Activated CD4-positive, alpha-beta memory T cell treated with anti-CD3 and anti-CD28 coated beads for 36 hours (primary cell): ENCODE results near the gene METTL26. TPM values are rescaled to one million over a fixed set of nuclear protein-coding genes. Genes with fewer than 3 reads are reported as not detected.
A peak's percentile ranks its signal among the peaks of the same experiment; 100 is the strongest.

Source experiments
- CTCF ChIA-PET: fragments of 350-600 bp; sonication (Branson Sonifier 250); formaldehyde crosslinking; loops from one replicate; lab custom pipeline; 2021; ENCODE audit warnings: antibody characterized with exemption, inconsistent platforms; lab: Charles Lee
- POLR2A ChIA-PET: fragments of 350-600 bp; sonication (Branson Sonifier 250); formaldehyde crosslinking; loops from one replicate; lab custom pipeline; 2021; ENCODE audit warnings: antibody characterized with exemption; lab: Charles Lee
- DNase-seq: peaks from one replicate; pipeline ENCODE4 v3.0.0-alpha.2; 2020
- H3K27ac Mint-ChIP-seq: one replicate; pipeline ENCODE4 v1.8.0; 2021; ENCODE audit warnings: mixed read lengths
- H3K27me3 Mint-ChIP-seq: one replicate; pipeline ENCODE4 v1.8.0; 2021; ENCODE audit warnings: mixed read lengths
- H3K36me3 Mint-ChIP-seq: one replicate; pipeline ENCODE4 v1.8.0; 2021; ENCODE audit warnings: mixed read lengths
- H3K4me1 Mint-ChIP-seq: one replicate; pipeline ENCODE4 v1.8.0; 2021; ENCODE audit warnings: low read depth, mixed read lengths
- H3K4me3 Mint-ChIP-seq: one replicate; pipeline ENCODE4 v1.8.0; 2021; ENCODE audit warnings: mild to moderate bottlenecking, mixed read lengths
- H3K9me3 Mint-ChIP-seq: one replicate; pipeline ENCODE4 v1.8.0; 2021; ENCODE audit warnings: mixed read lengths
- intact Hi-C: fragments of 100-400 bp; cut with micrococcal nuclease; formaldehyde crosslinking; loops from one replicate; pipeline ENCODE4 v1.15.1; 2023
- total RNA-seq, 2 experiments: library from RNA; stranded (reverse); gene quantifications; one replicate each; pipeline ENCODE4 v1.2.3, GENCODE V29; 2021

The METTL26 gene
- total RNA-seq, 2 experiments from 2014 or later, result 113 to 117 TPM

GRCh38 chr16:662597-662996, 26.5 kb upstream of the METTL26 start:
- Mint-ChIP-seq H3K27ac (no peak overlapping the region), H3K4me3 (no peak overlapping the region), H3K27me3 (no peaks in the 10 kb centered on the region), H3K4me1 (peaks cover 6% of the 10 kb centered on the region), H3K36me3 (peaks cover 3% of the 10 kb centered on the region), H3K9me3 (no peaks in the 10 kb centered on the region)
- no peak for DNase-seq
- ChIA-PET CTCF (no interaction called here), POLR2A (no interaction called here)
- intact Hi-C loops, result no loop called here

GRCh38 chr16:662095-662494, 26.0 kb upstream of the METTL26 start:
- Mint-ChIP-seq H3K36me3 (peaks cover 3% of the 10 kb centered on the region), H3K4me3 (no peak overlapping the region), H3K9me3 (no peaks in the 10 kb centered on the region), H3K27me3 (no peaks in the 10 kb centered on the region), H3K4me1 (peaks cover 4% of the 10 kb centered on the region), H3K27ac (no peak overlapping the region)
- ChIA-PET POLR2A (no interaction called here), CTCF (no interaction called here)
- intact Hi-C loops, result no loop called here
- DNase-seq, result no peak

- Mint-ChIP-seq H3K36me3 (peaks cover 3% of the 10 kb centered on the region), H3K4me1 (peaks cover 4% of the 10 kb centered on the region), H3K27ac (no peak overlapping the region), H3K4me3 (no peak overlapping the region), H3K27me3 (no peaks in the 10 kb centered on the region), H3K9me3 (no peaks in the 10 kb centered on the region)
- ChIA-PET POLR2A (no interaction called here), CTCF (no interaction called here)
- DNase-seq, result no peak
- intact Hi-C loops, result no loop called here
These were observed 25.2 kb upstream of the METTL26 start for GRCh38 chr16:661184-661821.

- CTCF ChIA-PET, result interaction anchor here (0.7 to 1.0 kb wide), 2 partner anchors 13 to 81 kb away, joined by 3 read pairs; no protein-coding TSS in a partner anchor
- peak; percentile 72 for DNase-seq
- POLR2A ChIA-PET, result no interaction called here
- Mint-ChIP-seq H3K27me3 (no peaks in the 10 kb centered on the region), H3K27ac (no peak overlapping the region), H3K4me3 (no peak overlapping the region), H3K4me1 (peaks cover 4% of the 10 kb centered on the region), H3K36me3 (peaks cover 3% of the 10 kb centered on the region), H3K9me3 (no peaks in the 10 kb centered on the region)
- intact Hi-C loops, result no loop called here
These were observed 24.5 kb upstream of the METTL26 start for GRCh38 chr16:660459-661183.

GRCh38 chr16:660132-660458, 24.0 kb upstream of the METTL26 start:
- CTCF ChIA-PET, result interaction anchor here (0.6 to 1.0 kb wide), 3 partner anchors 9 to 81 kb away, joined by 3 read pairs; no protein-coding TSS in a partner anchor
- peaks cover 3% of the 10 kb centered on the region for H3K36me3 Mint-ChIP-seq
- no peaks in the 10 kb centered on the region for H3K9me3 Mint-ChIP-seq
- H3K4me3 Mint-ChIP-seq, result no peak overlapping the region
- POLR2A ChIA-PET, result interaction anchor here (1.3 kb wide), 1 partner anchor 23 kb away, joined by 3 read pairs; no protein-coding TSS in a partner anchor
- no peaks in the 10 kb centered on the region for H3K27me3 Mint-ChIP-seq
- H3K27ac Mint-ChIP-seq, result no peak overlapping the region
- intact Hi-C loops, result no loop called here
- DNase-seq, result no peak
- H3K4me1 Mint-ChIP-seq, result peaks cover 4% of the 10 kb centered on the region

- intact Hi-C loops, result no loop called here
- no peaks in the 10 kb centered on the region for H3K27me3 Mint-ChIP-seq
- H3K9me3 Mint-ChIP-seq, result no peaks in the 10 kb centered on the region
- CTCF ChIA-PET, result interaction anchor here (0.6 to 1.1 kb wide), 4 partner anchors 9 to 80 kb away, joined by 3 to 5 read pairs (median 3); no protein-coding TSS in a partner anchor
- no peak overlapping the region for H3K4me3 Mint-ChIP-seq
- H3K4me1 Mint-ChIP-seq, result peaks cover 4% of the 10 kb centered on the region
- DNase-seq, result no peak
- peaks cover 3% of the 10 kb centered on the region for H3K36me3 Mint-ChIP-seq
- H3K27ac Mint-ChIP-seq, result no peak overlapping the region
- POLR2A ChIA-PET, result interaction anchor here (1.3 kb wide), 1 partner anchor 22 kb away, joined by 3 read pairs; no protein-coding TSS in a partner anchor
These were observed 23.5 kb upstream of the METTL26 start for GRCh38 chr16:659618-660017.

- intact Hi-C loops, result no loop called here
- no peak overlapping the region for H3K27ac Mint-ChIP-seq
These were observed 22.8 kb upstream of the METTL26 start for GRCh38 chr16:658679-659571.

GRCh38 chr16:657487-657886, 21.4 kb upstream of the METTL26 start:
- POLR2A ChIA-PET, result no interaction called here
- Mint-ChIP-seq H3K27ac (no peak overlapping the region), H3K4me3 (no peak overlapping the region), H3K9me3 (no peaks in the 10 kb centered on the region), H3K36me3 (no peaks in the 10 kb centered on the region), H3K4me1 (peaks cover 4% of the 10 kb centered on the region), H3K27me3 (no peaks in the 10 kb centered on the region)
- intact Hi-C loops, result no loop called here
- CTCF ChIA-PET, result interaction anchor here (1.0 kb wide), 1 partner anchor 11 kb away, joined by 3 read pairs; the partner anchor contains the start of gene RHOT2
- DNase-seq, result no peak

More at GRCh38 chr16:658679-659571, 22.8 kb upstream of the METTL26 start:
- Mint-ChIP-seq H3K36me3 (peaks cover 3% of the 10 kb centered on the region), H3K9me3 (no peaks in the 10 kb centered on the region), H3K4me1 (peaks cover 4% of the 10 kb centered on the region), H3K27me3 (no peaks in the 10 kb centered on the region), H3K4me3 (no peak overlapping the region)
- DNase-seq, result no peak
- ChIA-PET POLR2A (interaction anchor here (1.3 kb wide), 1 partner anchor 22 kb away, joined by 3 read pairs; no protein-coding TSS in a partner anchor), CTCF (interaction anchor here (0.6 to 1.1 kb wide), 2 partner anchors 8 to 11 kb away, joined by 3 to 5 read pairs; no protein-coding TSS in a partner anchor)

GRCh38 chr16:654034-654433, 17.9 kb upstream of the METTL26 start:
- DNase-seq, result no peak
- H3K27me3 Mint-ChIP-seq, result no peaks in the 10 kb centered on the region
- ChIA-PET CTCF (no interaction called here), POLR2A (no interaction called here)
- H3K27ac Mint-ChIP-seq, result no peak overlapping the region
- H3K9me3 Mint-ChIP-seq, result no peaks in the 10 kb centered on the region
- H3K4me3 Mint-ChIP-seq, result no peak overlapping the region
- no peaks in the 10 kb centered on the region for H3K36me3 Mint-ChIP-seq
- peaks cover 7% of the 10 kb centered on the region for H3K4me1 Mint-ChIP-seq
- intact Hi-C loops, result no loop called here

GRCh38 chr16:652454-653305, 16.6 kb upstream of the METTL26 start:
- Mint-ChIP-seq H3K9me3 (no peaks in the 10 kb centered on the region), H3K4me1 (peaks cover 7% of the 10 kb centered on the region), H3K27me3 (no peaks in the 10 kb centered on the region), H3K27ac (no peak overlapping the region), H3K4me3 (no peak overlapping the region), H3K36me3 (peaks cover 1% of the 10 kb centered on the region)
- intact Hi-C loops, result no loop called here
- no peak for DNase-seq
- POLR2A ChIA-PET, result interaction anchor here (0.8 kb wide), 1 partner anchor 66 kb away, joined by 3 read pairs; no protein-coding TSS in a partner anchor
- CTCF ChIA-PET, result no interaction called here

GRCh38 chr16:651844-652243, 15.7 kb upstream of the METTL26 start:
- intact Hi-C loops, result no loop called here
- Mint-ChIP-seq H3K4me3 (no peak overlapping the region), H3K27me3 (no peaks in the 10 kb centered on the region), H3K27ac (no peak overlapping the region), H3K9me3 (no peaks in the 10 kb centered on the region), H3K36me3 (peaks cover 1% of the 10 kb centered on the region), H3K4me1 (peaks cover 9% of the 10 kb centered on the region)
- POLR2A ChIA-PET, result interaction anchor here (0.8 kb wide), 1 partner anchor 66 kb away, joined by 3 read pairs; no protein-coding TSS in a partner anchor
- CTCF ChIA-PET, result interaction anchor here (1.2 kb wide), 1 partner anchor 15 kb away, joined by 3 read pairs; the partner anchor contains the start of gene METTL26
- no peak for DNase-seq
